H9 (cell line): ENCODE data around the gene PARD6G. TPM values are rescaled to one million over a fixed set of nuclear protein-coding genes. Genes with fewer than 3 reads are reported as not detected.

Experiments used
- DNase-seq: peaks from one replicate; pipeline ENCODE4 v3.0.0-alpha.2; 2017
- H2AFZ ChIP-seq: one replicate; pipeline ENCODE4 v1.6.1; 2013; ENCODE audit warnings: mild to moderate bottlenecking, low read length, control low read depth, moderate library complexity
- H2AK5ac ChIP-seq: 2 replicates; pipeline ENCODE4 v1.6.1; 2013; ENCODE audit warnings: low read length, control low read depth, mixed read lengths; ENCODE audit not compliant: insufficient read length
- H2BK120ac ChIP-seq: one replicate; pipeline ENCODE4 v1.6.1; 2013; ENCODE audit warnings: low read depth, mild to moderate bottlenecking, low read length, control low read depth, inconsistent platforms; ENCODE audit not compliant: poor library complexity, severe bottlenecking
- H2BK12ac ChIP-seq: 2 replicates; pipeline ENCODE4 v1.6.1; 2013; ENCODE audit warnings: low read length, control low read depth, mixed read lengths, low read depth; ENCODE audit not compliant: insufficient read length
- H2BK15ac ChIP-seq: 2 replicates; pipeline ENCODE4 v1.6.1; 2013; ENCODE audit warnings: low read depth, low read length, control low read depth
- H2BK20ac ChIP-seq: one replicate; pipeline ENCODE4 v1.6.1; 2013; ENCODE audit warnings: low read depth, mild to moderate bottlenecking, low read length, control low read depth, inconsistent platforms; ENCODE audit not compliant: poor library complexity, severe bottlenecking
- H2BK5ac ChIP-seq: 2 replicates; pipeline ENCODE4 v1.6.1; 2013; ENCODE audit warnings: low read length, control low read depth, mixed read lengths; ENCODE audit not compliant: insufficient read length
- H3K14ac ChIP-seq: 2 replicates; pipeline ENCODE4 v1.6.1; 2013; ENCODE audit warnings: low read length, control low read depth; ENCODE audit not compliant: insufficient read depth
- H3K18ac ChIP-seq: 2 replicates; pipeline ENCODE4 v1.6.1; 2013; ENCODE audit warnings: low read depth, mild to moderate bottlenecking, mixed read lengths, low read length, control low read depth; ENCODE audit not compliant: insufficient read length
- H3K23ac ChIP-seq: 2 replicates; pipeline ENCODE4 v1.6.1; 2013; ENCODE audit warnings: low read length, control low read depth, mixed read lengths, low read depth; ENCODE audit not compliant: insufficient read length
- H3K23me2 ChIP-seq: 2 replicates; pipeline ENCODE4 v1.6.1; 2013; ENCODE audit warnings: low read depth, mild to moderate bottlenecking, mixed read lengths, low read length, control low read depth; ENCODE audit not compliant: insufficient read length, poor library complexity, severe bottlenecking
- H3K27ac ChIP-seq: 2 replicates; pipeline ENCODE4 v1.5.1; 2013; ENCODE audit warnings: low read length, control low read depth, mixed read lengths, low read depth; ENCODE audit not compliant: insufficient read length
- H3K27me3 ChIP-seq: 2 replicates; pipeline ENCODE4 v1.6.1; 2013; ENCODE audit warnings: low read length, control low read depth, inconsistent platforms; ENCODE audit not compliant: insufficient read depth
- H3K4ac ChIP-seq: 2 replicates; pipeline ENCODE4 v1.6.1; 2013; ENCODE audit warnings: low read depth, mild to moderate bottlenecking, control low read depth, inconsistent platforms, low read length, moderate library complexity
- H3K4me1 ChIP-seq: 2 replicates; pipeline ENCODE4 v1.6.1; 2013; ENCODE audit warnings: low read length, control low read depth, inconsistent platforms; ENCODE audit not compliant: insufficient read depth
- H3K4me2 ChIP-seq: 2 replicates; pipeline ENCODE4 v1.6.1; 2013; ENCODE audit warnings: low read length, control low read depth, mixed read lengths; ENCODE audit not compliant: insufficient read length, insufficient read depth
- H3K56ac ChIP-seq: 2 replicates; pipeline ENCODE4 v1.6.1; 2013; ENCODE audit warnings: low read depth, mild to moderate bottlenecking, mixed read lengths, low read length, control low read depth; ENCODE audit not compliant: insufficient read length
- H3K79me1 ChIP-seq: 2 replicates; pipeline ENCODE4 v1.6.1; 2013; ENCODE audit warnings: low read depth, mild to moderate bottlenecking, moderate library complexity, low read length, control low read depth, inconsistent platforms; ENCODE audit not compliant: insufficient read depth, poor library complexity, severe bottlenecking
- H3K79me2 ChIP-seq: 2 replicates; pipeline ENCODE4 v1.6.1; 2013; ENCODE audit warnings: low read length, control low read depth, inconsistent platforms; ENCODE audit not compliant: insufficient read depth
- H3K9ac ChIP-seq: 2 replicates; pipeline ENCODE4 v1.6.1; 2013; ENCODE audit warnings: low read length, control low read depth, mixed read lengths; ENCODE audit not compliant: insufficient read length; ENCODE audit errors: extremely low read depth
- H3K9me3 ChIP-seq: one replicate; pipeline ENCODE4 v1.6.1; 2013; ENCODE audit warnings: low read depth, low read length, inconsistent platforms; ENCODE audit not compliant: control insufficient read depth
- H3T11ph ChIP-seq: one replicate; pipeline ENCODE4 v1.6.1; 2013; ENCODE audit warnings: mild to moderate bottlenecking, low read length, control low read depth, inconsistent platforms
- H4K20me1 ChIP-seq: one replicate; pipeline ENCODE4 v1.6.1; 2013; ENCODE audit not compliant: control insufficient read depth, insufficient read length, insufficient read depth
- H4K5ac ChIP-seq: 2 replicates; pipeline ENCODE4 v1.6.1; 2013; ENCODE audit warnings: low read depth, mild to moderate bottlenecking, mixed read lengths, low read length, control low read depth; ENCODE audit not compliant: insufficient read length
- H4K8ac ChIP-seq: replicated peaks from 2 replicates; pipeline ENCODE4 v1.6.1; 2013; ENCODE audit warnings: low read length, control low read depth, mixed read lengths, low read depth; ENCODE audit not compliant: insufficient read length
- H4K91ac ChIP-seq: 2 replicates; pipeline ENCODE4 v1.6.1; 2013; ENCODE audit warnings: low read depth, mild to moderate bottlenecking, moderate library complexity, mixed read lengths, low read length, control low read depth; ENCODE audit not compliant: insufficient read length
- H3K27ac Mint-ChIP-seq, 3 experiments: 2 replicates in 2 of 3; 3 replicates in 1 of 3; pipeline ENCODE4 v1.8.0; 2020 to 2021; ENCODE audit warnings: mixed read lengths in 3 of 3, mild to moderate bottlenecking in 1 of 3, moderate library complexity in 1 of 3
- H3K27me3 Mint-ChIP-seq: 2 replicates; pipeline ENCODE4 v1.8.0; 2021; ENCODE audit warnings: low read depth, mild to moderate bottlenecking, moderate library complexity, mixed read lengths
- H3K36me3 Mint-ChIP-seq, 3 experiments: 2 replicates in 2 of 3; 3 replicates in 1 of 3; pipeline ENCODE4 v1.8.0; 2020 to 2021; ENCODE audit warnings: low read depth in 3 of 3, mixed read lengths in 3 of 3; ENCODE audit not compliant: insufficient read depth in 1 of 3
- H3K4me1 Mint-ChIP-seq, 2 experiments: 2 replicates each; pipeline ENCODE4 v1.8.0; 2020; ENCODE audit warnings: mixed read lengths in 2 of 2
- H3K4me3 Mint-ChIP-seq, 2 experiments: 2 replicates in 1 of 2; 3 replicates in 1 of 2; pipeline ENCODE4 v1.8.0; 2020 to 2021; ENCODE audit warnings: mild to moderate bottlenecking in 2 of 2, mixed read lengths in 2 of 2, moderate library complexity in 1 of 2
- H3K9me3 Mint-ChIP-seq, 2 experiments: 2 replicates in 1 of 2; 3 replicates in 1 of 2; pipeline ENCODE4 v1.8.0; 2020; ENCODE audit warnings: mild to moderate bottlenecking in 2 of 2, mixed read lengths in 2 of 2, moderate library complexity in 1 of 2
- CTCF ChIP-seq: fragments of 200-600 bp; sonication (generic); conservative IDR thresholded peaks from 3 replicates; pipeline ENCODE4 v1.8.0; 2021; ENCODE audit warnings: antibody characterized with exemption, mild to moderate bottlenecking
- WGBS: extraction: QIAGEN DNeasy Blood & Tissue Kit; methylation state at CpG from one replicate; pipeline ENCODE4 v1.1.7; 2013; ENCODE audit warnings: missing lambda C conversion rate, low lambda C conversion rate, mixed read lengths; ENCODE audit not compliant: insufficient read length; ENCODE audit errors: extremely low coverage; 5-methylcytosine and 5-hydroxymethylcytosine counted together
- total RNA-seq: library from RNA; stranded (reverse); gene quantifications from 2 replicates; pipeline ENCODE4 v1.2.1, GENCODE V29; 2021

PARD6G gene
- total RNA-seq, 1 experiment from 2014 or later: 11.2 TPM

GRCh38 chr18:80171054-80171872 is 76.1 kb downstream of the PARD6G start:
- Histone ChIP-seq H2BK20ac (no peak overlapping the region), H2BK5ac (no peak overlapping the region), H3K18ac (no peak overlapping the region), H3K4me2 (no peak overlapping the region), H4K20me1 (no peaks in the 10 kb centered on the region), H2AFZ (no peak overlapping the region), H3K27ac (no peak overlapping the region), H3K4me1 (no peaks in the 10 kb centered on the region), H3T11ph (no peak overlapping the region), H3K23ac (no peak overlapping the region), H3K23me2 (no peaks in the 10 kb centered on the region), H2AK5ac (no peak overlapping the region), H2BK120ac (no peak overlapping the region), H3K9ac (no peak overlapping the region), H2BK12ac (no peak overlapping the region), H3K4ac (no peak overlapping the region), H3K79me2 (no peaks in the 10 kb centered on the region), H3K9me3 (no peaks in the 10 kb centered on the region), H3K14ac (no peak overlapping the region), H3K27me3 (no peaks in the 10 kb centered on the region), H3K56ac (no peak overlapping the region), H4K8ac (no peak overlapping the region), H2BK15ac (no peak overlapping the region), H4K91ac (no peak overlapping the region), H3K79me1 (no peaks in the 10 kb centered on the region), H4K5ac (no peak overlapping the region)
- Mint-ChIP-seq H3K27me3 (peaks cover 3% of the 10 kb centered on the region), H3K27ac (no peak overlapping the region; a peak in 1 of 7 replicates), H3K36me3 (peaks cover 0 to 1% (median 0%) of the 10 kb centered on the region in 3 experiments; a peak in 1 of 7 replicates), H3K4me1 (peaks cover 3 to 8% of the 10 kb centered on the region in 2 experiments; a peak in 3 of 4 replicates), H3K9me3 (no peaks in the 10 kb centered on the region; a peak in 1 of 5 replicates), H3K4me3 (no peak overlapping the region)
- WGBS: no CpG with 5 or more reads among the region's 23 CpGs
- peak; percentile 69 for DNase-seq
- TF ChIP-seq CTCF: peak; percentile 98
